DMS79 (cell line): ENCODE data around the gene SMOC1.

Source experiments
- DNase-seq: peaks from one replicate; lab custom pipeline; 2025; lab: John Stamatoyannopoulos, UW

The SMOC1 gene, protein sequence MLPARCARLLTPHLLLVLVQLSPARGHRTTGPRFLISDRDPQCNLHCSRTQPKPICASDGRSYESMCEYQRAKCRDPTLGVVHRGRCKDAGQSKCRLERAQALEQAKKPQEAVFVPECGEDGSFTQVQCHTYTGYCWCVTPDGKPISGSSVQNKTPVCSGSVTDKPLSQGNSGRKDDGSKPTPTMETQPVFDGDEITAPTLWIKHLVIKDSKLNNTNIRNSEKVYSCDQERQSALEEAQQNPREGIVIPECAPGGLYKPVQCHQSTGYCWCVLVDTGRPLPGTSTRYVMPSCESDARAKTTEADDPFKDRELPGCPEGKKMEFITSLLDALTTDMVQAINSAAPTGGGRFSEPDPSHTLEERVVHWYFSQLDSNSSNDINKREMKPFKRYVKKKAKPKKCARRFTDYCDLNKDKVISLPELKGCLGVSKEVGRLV

DNA sequence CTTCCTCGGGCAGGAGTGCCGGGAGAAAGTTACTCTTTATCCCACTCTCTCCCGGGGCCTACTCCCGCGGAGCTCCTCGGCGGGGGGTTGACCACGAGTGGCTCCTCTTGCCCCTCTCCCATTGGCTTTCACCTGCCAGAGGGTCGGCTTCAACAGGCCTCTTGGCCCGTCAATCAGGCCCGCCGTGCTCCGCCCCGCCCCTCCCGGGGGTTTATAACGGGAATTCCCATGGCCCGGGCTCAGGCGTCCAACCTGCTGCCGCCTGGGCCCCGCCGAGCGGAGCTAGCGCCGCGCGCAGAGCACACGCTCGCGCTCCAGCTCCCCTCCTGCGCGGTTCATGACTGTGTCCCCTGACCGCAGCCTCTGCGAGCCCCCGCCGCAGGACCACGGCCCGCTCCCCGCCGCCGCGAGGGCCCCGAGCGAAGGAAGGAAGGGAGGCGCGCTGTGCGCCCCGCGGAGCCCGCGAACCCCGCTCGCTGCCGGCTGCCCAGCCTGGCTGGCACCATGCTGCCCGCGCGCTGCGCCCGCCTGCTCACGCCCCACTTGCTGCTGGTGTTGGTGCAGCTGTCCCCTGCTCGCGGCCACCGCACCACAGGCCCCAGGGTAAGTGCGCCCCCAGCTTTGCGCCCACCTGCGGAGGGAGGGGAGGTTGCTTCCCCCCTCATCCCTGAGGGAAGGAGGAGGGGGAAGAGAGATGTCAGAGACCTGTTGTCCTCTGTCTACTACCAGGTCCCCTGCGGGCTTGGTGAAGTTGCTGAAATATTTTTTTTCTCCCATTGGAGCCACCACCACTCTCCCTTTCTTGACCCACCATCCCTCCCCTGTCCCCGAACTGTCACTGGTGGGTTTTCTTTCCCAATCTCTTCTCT is at the start of gene SMOC1:
SMOC1 (plus strand) TSS at position 242 of the 869 bp plus-strand sequence; CDS start at position 505, 263 bp downstream.
- DNase-seq = no peak

DNA sequence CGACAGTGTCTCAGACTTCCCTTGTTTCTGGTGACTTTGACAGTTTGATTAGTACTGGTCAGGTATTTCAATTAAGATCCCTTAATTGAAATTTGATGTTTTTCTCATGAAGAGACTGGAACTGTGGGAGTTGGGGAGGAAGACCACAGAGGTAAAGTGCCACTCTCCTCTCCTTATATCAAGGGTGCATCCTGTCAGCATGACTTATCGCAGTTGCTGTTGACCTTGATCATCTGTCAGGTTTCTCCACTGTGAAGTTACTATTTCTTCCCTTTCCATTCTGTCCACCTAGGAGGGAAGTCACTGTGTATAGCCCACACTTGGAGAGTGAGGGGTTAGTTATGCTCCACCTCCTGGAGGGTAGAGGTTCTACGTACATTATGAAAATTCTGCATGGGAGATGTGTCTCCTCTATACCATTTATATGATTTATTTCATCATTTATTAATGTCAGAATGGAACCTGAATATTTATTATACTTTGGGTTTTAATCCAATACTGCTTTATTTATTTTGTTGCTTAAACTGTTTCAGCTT is 40.3 kb upstream of the SMOC1 start:
- no peak for DNase-seq

DNA sequence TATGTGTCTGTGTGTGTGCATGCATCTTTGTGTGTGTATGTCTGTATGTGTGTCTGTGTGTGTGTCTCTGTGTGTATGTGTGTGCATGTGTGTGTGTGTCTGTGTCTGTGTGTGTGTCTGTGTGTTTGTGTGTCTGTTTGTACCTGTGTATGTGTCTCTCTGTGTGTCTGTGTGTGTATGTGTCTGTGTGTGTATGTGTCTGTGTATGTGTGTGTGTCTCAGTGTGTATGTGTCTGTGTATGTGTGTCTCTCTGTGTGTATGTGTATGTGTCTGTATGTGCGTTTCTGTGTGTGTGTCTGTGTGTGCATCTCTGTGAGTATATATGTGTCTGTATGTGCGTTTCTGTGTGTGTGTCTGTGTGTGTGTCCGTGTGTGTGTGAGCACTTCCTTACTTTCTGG is 39.6 kb upstream of the SMOC1 start:
- DNase-seq = no peak

DNA sequence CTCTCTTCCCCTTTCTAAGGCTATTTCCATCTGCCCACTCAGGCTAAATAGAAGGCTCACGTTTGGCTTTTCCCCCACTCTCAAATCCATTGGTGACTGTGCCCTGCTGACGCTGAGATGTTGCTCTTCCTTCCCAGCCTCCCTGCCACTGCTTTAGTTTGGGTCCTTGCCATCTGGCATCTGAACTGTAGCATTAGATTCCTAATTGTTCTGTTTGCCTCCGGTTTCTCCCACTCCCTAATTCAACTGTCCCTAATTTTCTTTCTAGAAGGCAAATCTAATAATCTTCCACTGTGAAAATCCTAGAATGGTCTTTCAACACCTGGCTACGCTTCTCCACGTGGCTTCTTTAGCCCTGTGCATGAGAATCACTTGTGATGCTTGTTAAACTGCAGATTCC is 37.6 kb upstream of the SMOC1 start:
- no peak for DNase-seq

DNA sequence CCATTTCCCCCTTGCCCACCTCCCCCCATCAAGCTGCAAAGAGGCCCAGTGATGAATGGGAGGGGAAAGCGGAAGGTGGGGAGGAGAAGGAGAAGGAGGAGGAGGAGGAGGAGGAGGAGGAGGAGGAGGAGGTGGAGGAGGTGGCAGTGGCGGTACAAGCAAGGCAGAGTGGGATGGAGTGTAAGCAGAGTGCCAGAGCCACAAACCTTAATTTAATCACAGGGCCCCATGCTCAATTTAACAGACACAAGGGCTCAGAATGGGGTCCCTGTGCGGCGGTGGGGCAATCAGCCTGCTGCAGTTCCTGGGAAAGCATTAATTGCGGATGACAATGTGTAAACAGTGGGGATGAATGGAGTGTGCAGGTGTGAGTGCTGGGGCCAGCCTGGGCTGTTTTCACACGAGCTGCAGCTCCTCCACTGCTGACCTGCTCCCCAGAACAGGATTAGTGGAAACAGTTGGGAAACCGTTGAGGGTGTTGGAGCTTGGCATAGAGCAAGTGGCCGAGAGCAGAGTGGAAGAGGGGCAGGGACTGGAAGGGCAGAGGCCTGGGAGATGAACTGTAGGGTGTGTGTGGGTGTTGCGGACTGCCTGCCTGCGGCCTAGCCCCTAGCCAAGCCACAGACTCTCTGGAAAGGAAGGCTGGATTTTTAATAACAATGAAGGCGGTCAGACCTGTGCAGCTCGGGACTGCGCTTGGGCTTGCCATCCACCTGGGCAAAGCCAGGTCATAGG is 36.4 kb upstream of the SMOC1 start:
- DNase-seq = no peak

DNA sequence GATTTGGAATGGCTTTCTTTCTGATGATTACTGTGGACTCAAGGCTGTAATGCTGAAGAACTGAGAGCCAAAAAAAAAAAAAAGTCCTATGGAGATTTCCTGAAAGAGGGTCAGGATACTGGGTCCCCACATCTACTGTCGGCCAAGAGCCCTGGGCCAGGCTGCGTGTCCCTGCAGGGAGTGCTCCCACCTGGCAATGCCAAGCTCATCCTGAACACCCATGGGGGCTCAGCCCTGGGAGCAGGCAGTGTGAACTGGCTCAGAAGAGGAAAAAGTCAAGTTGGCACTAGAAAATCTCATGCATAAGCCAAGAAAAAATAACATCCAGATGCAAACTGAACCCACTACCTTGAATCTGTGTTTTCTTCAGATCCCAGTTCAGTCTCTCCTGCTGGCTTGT is 35.0 kb upstream of the SMOC1 start:
- DNase-seq = no peak

DNA sequence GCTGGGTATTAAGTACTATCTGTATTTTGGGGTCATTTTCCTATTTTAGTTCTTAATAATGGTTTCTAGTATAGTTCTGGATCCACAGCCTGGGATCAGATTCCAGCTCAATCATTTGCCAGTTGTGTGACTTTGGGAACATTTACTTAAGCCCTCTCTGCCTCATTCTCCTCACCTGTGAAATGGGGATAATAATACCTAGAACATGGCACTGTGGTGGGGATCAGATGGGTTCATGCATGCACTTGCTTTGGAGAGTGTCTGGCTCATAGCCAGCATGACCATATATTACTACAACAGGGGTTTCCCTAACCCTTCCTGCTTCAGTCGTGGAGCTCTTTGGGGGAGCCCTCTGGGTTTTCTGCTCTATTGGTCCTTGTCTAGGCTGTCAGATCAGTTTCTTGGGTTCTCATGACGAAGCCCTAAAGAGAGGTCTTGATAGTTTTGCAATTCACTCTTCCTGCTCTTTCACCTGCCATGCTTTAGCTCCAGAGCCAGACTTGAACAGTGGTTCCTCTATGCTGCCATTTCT is 34.1 kb upstream of the SMOC1 start:
- DNase-seq = no peak

DNA sequence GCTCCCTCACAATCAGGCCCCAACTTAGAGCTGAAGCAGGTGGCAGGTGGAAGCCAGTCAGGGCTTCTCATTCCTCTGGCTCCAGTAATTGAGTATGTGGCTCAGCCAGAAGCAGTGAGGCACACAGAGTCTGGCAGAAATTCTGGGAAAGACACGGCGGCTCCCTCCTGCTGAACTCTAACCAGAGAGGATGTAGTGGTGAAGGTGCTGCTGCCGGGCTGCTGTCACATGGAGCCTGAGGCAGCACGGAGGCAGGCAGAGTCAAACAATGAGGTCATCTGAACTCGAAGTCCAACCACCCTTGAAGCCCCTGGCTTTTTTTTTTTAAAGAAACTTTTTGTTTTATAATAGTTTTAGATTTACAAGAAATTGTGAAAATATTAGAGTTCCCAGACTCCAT is 33.4 kb upstream of the SMOC1 start:
- DNase-seq = no peak

DNA sequence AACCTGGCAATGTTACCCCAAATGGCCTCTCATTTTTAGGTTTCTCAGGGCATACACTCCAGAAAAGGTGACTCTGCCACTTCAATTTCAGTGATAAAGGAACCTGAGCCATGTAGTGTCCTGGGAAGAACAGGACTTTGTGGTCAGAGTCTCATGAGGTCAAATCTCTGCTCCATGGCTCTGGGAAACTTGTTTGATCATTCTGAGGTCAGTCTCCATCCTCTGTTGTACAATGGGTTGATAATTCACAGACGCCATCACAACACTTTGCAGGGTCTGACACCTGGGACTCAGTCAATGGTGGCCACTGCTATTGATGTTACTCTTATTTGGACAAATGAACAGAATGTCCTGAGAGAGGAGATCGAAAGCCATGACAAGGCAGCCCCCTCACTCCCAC is 31.1 kb upstream of the SMOC1 start:
- no peak for DNase-seq

DNA sequence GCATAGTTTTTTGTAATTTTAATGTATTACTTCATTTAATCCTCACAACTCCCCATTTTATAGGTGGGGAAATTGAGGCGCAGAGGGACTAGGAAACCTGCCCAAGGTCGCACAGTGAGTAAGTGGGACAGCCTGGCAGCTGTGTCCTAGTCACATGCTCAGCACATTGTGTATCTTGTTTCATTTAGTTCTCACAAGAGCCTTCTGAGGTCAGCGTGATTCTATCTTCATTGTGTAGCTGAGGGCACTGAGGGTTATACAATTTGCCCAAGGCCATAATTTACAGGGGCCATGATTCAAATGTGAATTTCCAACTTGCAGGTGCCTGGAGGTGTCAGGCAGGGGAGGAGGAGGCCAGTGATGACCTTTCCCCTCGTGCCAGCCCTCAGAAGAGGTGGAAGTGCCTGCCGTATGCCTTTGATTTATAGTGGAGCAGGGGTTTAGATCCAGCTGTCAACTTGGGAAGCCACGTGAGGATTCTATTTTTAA is 30.3 kb upstream of the SMOC1 start:
- DNase-seq = no peak

DNA sequence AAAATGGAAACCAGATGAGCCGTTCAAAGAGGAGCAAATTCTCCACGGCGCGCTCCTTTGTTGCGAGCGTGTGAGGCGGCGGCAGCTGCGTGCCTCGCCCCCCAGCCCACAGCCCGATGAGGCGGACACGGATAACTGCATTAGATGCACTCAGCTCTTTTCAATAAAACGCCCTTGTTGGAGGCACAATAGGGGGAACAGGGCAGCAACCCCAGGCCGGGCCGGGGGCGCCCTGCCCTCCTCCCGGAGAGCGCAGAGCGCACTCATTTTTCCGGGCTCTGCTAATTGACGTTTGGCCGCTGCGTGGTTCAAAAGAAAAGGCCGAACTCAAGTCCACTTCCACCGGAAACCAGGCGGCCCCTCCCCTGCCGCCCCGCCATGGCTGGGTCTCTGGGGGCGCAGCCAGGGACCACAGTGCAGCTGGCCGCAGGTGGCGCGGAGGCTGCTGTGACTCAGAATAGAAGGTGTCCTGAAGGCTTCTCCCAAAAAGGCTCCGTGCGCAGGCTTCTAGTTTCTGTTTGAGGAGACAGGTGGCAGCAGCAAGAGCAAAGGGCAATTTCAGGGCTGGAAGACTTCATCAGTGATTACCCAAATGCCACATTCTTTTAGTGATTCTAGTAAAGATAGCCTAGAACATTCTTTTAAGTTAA is 29.0 kb upstream of the SMOC1 start:
- no peak for DNase-seq

DNA sequence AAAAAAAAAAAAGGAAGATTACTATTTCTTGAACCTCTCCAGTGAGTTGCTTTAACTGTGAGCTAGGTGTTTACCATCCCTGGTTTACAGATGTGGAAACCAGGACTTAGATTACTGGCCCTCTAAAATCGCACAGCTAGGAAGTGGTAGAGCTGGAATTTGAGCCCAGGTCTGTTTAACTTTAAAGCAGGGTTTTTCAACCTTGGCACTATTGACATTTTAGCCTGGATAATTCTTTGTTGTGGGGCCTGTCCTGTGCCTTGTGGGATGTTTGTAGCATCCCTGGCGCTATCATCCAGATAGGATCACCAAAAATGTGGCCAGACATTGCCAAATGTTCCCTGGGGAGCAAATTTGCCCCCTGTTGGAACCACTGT is 28.5 kb upstream of the SMOC1 start:
- DNase-seq = no peak

DNA sequence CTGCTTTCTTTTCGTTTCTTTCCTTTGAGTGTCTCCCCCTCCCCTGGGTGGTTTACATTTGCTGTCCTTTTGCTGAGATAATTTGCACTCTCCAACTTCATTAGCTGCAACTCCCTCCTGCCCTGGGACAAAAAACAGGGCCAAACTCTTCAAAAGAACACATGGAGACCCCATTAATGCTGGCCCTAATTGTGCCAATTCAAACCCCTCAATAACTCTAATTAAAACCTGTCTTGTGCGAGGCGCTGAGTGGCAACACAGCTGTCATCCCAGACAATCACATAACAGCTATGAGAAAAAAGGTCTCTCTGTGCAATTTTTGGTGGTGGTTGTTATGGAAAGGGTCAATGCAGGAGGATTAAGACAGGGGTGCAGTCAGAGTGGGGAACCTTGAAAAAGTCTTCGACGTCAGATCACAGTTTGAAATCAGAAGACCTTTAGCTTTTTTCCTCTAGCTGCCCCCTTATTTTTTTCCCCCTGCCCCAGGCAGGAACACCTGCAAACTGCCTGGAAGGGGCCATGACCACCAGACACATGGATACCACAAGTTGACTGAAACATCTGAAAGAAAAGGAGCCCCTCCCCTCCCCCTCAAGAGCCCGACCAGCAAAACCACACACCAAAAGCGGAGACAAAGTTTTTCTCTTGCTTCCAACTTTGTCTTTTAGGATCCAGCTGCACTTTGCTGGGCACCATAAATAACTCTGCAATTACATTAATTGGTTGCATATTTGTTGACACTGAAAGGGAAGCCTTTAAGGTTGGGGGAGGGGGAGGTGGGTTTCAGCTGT is 26.5 kb upstream of the SMOC1 start:
- DNase-seq = no peak

DNA sequence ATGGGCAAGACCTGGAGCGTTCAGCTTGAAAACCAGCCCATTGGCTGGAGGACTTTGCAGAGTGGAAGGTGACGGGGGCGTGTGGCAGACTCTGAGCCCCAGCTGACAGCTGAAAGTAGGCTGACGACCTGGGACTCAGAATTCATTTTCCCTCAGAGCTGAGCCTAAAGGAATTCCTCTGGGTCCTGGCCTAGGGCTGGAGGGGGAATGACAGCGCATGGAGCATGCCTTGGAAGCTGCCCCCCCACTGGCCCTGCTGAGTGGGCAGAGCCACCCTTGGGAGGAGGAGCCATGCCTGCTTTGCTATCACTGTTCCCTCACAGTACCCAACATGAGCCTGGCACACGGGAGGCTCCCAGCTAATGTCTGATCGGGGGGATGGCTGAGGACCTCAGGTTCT is 25.4 kb upstream of the SMOC1 start:
- no peak for DNase-seq

DNA sequence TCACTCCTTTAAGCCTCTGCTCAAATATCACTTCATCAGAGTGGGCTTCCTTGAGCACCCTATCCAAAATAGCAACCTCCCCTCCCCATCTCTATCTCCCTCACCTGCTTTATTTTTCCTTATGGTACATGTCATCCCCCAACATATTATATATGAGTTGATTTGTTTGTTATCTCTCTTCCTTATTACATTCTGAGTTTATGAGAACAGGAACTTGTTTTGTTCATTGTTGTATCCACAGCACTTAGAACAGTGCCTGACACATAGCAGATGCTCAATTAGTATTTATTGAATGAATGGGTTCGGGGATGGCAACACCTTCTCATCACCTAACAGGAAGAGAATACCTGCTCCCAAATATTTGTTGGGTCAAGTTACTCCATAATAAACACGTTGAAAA is 24.6 kb upstream of the SMOC1 start:
- DNase-seq = no peak

DNA sequence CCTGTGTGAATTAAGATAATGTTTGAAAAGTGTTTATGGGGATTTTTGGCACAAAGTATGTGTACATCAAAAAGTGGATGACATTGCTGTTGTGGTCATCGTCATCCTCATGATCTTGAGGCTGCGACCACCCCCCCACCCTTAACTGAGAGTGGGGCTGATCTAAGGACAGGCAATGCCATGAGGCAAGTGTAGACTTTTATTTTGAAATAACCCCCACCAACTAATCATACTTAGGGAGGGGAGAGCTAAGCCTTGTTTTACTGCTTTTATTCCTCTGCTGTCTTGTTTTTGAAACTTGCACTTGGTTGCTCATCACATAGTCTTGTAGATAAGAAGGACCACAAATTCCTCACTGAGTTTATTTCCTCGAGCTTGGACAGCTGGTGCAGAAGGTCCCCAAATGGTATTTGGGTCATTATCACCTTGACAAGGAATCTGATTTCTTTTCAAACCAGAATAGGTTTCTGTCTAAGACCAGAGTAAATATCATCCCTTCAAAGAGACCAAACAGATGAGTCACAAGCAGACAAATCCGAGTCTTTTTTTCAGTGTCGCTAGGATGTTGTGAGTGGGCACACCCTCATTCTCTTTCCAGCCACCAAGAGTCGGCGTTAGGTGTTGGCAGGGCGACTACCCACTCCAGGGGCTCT is 23.9 kb upstream of the SMOC1 start:
- no peak for DNase-seq

DNA sequence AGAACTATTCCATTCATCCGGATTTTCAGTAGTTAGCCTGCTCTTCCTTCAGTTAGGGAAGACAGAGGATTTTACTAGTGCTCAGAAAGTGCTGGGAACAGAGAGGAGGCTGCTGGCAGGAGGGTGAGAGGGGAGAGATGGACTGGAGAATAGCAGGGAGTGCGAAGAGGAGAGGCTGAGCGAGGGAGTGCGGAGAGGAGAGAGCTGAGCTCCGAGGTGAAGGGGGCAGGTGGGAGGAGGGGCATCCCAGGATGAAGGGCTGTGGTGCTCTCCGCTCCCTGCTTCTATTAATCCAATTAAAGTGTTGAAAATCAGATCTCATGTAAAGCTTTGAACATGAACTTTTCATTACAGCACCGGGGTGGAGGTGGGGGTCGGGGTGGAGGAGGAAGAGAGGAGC is 20.4 kb upstream of the SMOC1 start:
- no peak for DNase-seq

DNA sequence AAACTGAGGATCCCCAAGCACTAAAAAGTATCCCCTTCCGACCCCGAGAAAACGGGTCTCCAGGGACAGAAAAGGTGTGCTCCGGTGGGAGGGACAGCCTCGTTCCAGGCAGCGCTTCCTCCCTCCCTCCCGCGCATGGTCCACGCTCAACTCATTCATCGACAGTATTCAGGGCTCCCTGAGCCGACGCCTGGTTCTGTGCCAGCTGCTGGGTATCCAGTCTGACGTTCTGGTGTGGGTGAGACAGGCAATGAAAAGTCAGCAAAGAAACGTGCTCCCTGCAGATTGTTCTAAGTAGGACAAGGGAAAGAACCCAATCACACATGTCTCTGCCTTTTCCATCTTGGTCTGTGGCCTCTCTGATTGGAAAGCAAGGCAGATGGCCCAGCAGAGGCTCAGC is 19.6 kb upstream of the SMOC1 start:
- DNase-seq = no peak

DNA sequence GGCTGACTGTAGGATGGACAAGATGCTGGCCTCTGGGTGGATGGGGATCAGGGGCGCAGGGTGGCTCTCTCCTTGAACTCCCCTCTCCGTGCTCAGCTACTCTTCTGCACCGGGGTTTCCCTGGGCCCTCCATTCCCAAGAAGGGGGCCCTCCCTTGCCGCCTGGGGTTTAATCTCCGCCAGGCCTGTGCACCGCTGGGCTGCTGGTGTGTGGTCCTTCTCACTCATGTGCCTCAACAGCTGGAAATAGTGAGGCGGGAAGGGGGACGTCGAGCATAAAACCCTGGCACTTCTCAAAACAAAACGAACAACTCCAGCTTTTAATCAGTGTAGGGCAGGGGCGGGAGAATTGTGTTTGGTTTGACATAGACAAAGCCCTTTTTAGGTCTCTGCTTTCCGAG is 19.0 kb upstream of the SMOC1 start:
- DNase-seq = no peak

DNA sequence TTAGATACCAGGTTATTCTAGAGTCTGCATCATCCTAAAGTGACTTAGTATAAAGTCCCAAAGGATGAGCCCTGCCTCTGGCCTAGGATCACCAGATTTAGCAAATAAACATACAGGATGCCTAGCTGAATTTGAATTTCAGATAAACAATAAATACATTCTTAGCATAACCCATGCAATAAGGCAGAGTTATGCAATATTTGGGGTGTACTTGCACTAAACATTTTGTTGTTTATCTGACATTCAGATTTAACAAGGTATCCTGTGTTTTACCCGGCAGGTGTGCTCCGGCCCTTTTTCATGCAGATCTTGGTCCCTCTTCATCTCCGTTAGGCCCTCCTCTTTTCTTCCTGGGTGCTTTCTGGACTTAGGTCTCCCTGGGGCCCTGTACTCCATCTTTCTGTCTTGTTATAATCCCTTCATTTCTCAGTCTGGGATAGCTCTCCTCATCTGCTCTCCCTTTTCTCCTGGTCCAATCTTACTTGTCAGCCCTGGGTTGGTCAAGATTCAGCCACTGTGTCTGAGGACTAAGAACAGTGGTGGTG is 18.1 kb upstream of the SMOC1 start:
- no peak for DNase-seq
